ENCODE measurements around the gene CORO2B. TPM values are rescaled to one million over a fixed set of nuclear protein-coding genes. Genes with fewer than 3 reads are reported as not detected.
A peak's percentile ranks its signal among the peaks of the same experiment; 100 is the strongest.

The CORO2B gene
- total RNA-seq (2011; cell fraction: chromatin; rRNA removed; ENCODE audit: low replicate concordance) = not detected in 2 replicates
- not detected in 2 replicates for total RNA-seq (2011; cell fraction: nucleolus; rRNA removed)
- total RNA-seq (2011; cell fraction: nucleoplasm; rRNA removed) = not detected in 2 replicates
- not detected in 2 replicates for total RNA-seq (2014; rRNA removed)
- total RNA-seq (2014; rRNA removed; fragmentation: Illumina TruSeq; extraction: Trizol) = not detected in 2 replicates
- total RNA-seq (2015; rRNA removed; fragmentation: Illumina TruSeq; extraction: Trizol) = not detected in 2 replicates
- not detected in 2 replicates for total RNA-seq (2021)
- not detected in 2 replicates for polyA plus RNA-seq (2011; rRNA removed)
- not detected in 2 replicates for polyA plus RNA-seq (2011; cell fraction: cytosol; rRNA removed)
- polyA plus RNA-seq (2011; cell fraction: nucleus; rRNA removed) = not detected in 2 replicates
- polyA plus RNA-seq (2012) = not detected in 2 replicates
- not detected in 2 replicates for polyA plus RNA-seq (2014; fragmentation: Illumina TruSeq; extraction: Trizol)
- not detected for polyA plus RNA-seq (2014; fragmentation: Nextera tagmentation; extraction: Ambion mirVana)
- polyA plus RNA-seq (2014; rRNA removed) = not detected in 2 replicates
- not detected in 2 replicates for polyA minus RNA-seq (2011; rRNA and poly(A)+ RNA removed)
- not detected in 2 replicates for polyA minus RNA-seq (2011; cell fraction: cytosol; rRNA and poly(A)+ RNA removed)
- not detected in 2 replicates for polyA minus RNA-seq (2011; cell fraction: nucleus; rRNA and poly(A)+ RNA removed)
- Bru-seq, nascent RNA = percentile 1 among the genes with signal in this experiment
- BruChase-seq, experiment 1, labeled RNA remaining after a 2-hour chase = not detected
- percentile 1 among the genes with signal in this experiment for BruChase-seq, experiment 2, labeled RNA remaining after a 6-hour chase
- long read RNA-seq, experiment 1 = 0 reads
- long read RNA-seq, experiment 2 = 0 reads
- long read RNA-seq, experiment 3 = 0 reads

GRCh38 chr15:68578980-68579935 lies at the start of gene CORO2B:
Gene CORO2B, plus strand, starts transcription at chr15:68578993. Its CDS starts 270 bp downstream, at chr15:68579263.
- CTCF ChIA-PET (ENCODE audit: low intra/inter-chr PET ratio) = no interaction called here
- TF ChIP-seq MIER1 (IDR thresholded peaks at IDR 0.05; ENCODE audit: low read depth) (no peak), KAT7 (CRISPR knock-in tag; IDR thresholded peaks at IDR 0.05; ENCODE audit: borderline replicate concordance) (no peak), PBX2 (CRISPR knock-in tag; IDR thresholded peaks at IDR 0.05; ENCODE audit: low read depth) (no peak), PBX2 (tag; conservative IDR thresholded peaks at IDR 0.05; ENCODE audit: low read depth) (no peak), ZBTB11 (CRISPR knock-in tag; IDR thresholded peaks at IDR 0.05) (no peak), ZKSCAN8 (CRISPR knock-in tag; IDR thresholded peaks at IDR 0.05) (no peak), EHMT2 (IDR thresholded peaks at IDR 0.05) (no peak)
- Histone ChIP-seq H3K9me1 (ENCODE audit: control insufficient read depth, insufficient read depth, low read length) (no peaks in the 10 kb centered on the region), H3K36me3 (ENCODE audit: control insufficient read depth, insufficient read depth, low read length) (no peaks in the 10 kb centered on the region), H3K27ac (ENCODE audit: extremely low read depth, low read depth, low read length) (no peak within 1 kb of the TSS), H3K4me3 (no peak within 1 kb of the TSS), H3K4me2 (ENCODE audit: insufficient read depth, low read length) (no peak within 1 kb of the TSS), H3K4me1 (replicated peaks in 1 of 2; ENCODE audit: control insufficient read depth in 2 of 2, insufficient read depth in 2 of 2, low read length in 2 of 2) (no peaks in the 10 kb centered on the region; a peak in 1 of 5 replicates), H3K9ac (ENCODE audit: insufficient read depth in 1 of 2, low read depth in 2 of 2, low read length in 2 of 2) (no peak within 1 kb of the TSS), H4K20me1 (replicated peaks; ENCODE audit: control insufficient read depth, insufficient read depth, low read length) (peaks cover 6% of the 10 kb centered on the region; the same call in 1 of the 2 replicates), H3K27me3 (ENCODE audit: control insufficient read depth in 2 of 2, insufficient read depth in 2 of 2, low read length in 2 of 2) (peaks cover 17 to 79% of the 10 kb centered on the region in 2 experiments; a peak in 3 of 5 replicates), H3K79me2 (ENCODE audit: control insufficient read depth, insufficient read depth, low read length) (no peaks in the 10 kb centered on the region), H2AFZ (ENCODE audit: low read depth, low read length) (no peak within 1 kb of the TSS), H3K9me3 (replicated peaks; ENCODE audit: control insufficient read depth, insufficient read depth, low read depth, low read length) (no peaks in the 10 kb centered on the region)
- in situ Hi-C loops (cut with MboI) (no loop called here), intact Hi-C loops (cut with micrococcal nuclease) (no loop called here)
- BruUV-seq (replicated peaks) = no TSS peak
- 15% methylated on average over 21 of the region's 95 CpGs for WGBS (ENCODE audit: insufficient coverage, low coverage, missing lambda C conversion rate)
- POLR2A ChIA-PET = no interaction called here
- ATAC-seq (no peak), FAIRE-seq (no peak), DNase-seq (ENCODE audit: extremely low read depth in 1 of 4, low spot score in 3 of 4) (peak in 1 of 4 experiments; percentile 21)

All from K562 (cell line).